Measurements from ENCODE around the gene PCBD1.

DNA sequence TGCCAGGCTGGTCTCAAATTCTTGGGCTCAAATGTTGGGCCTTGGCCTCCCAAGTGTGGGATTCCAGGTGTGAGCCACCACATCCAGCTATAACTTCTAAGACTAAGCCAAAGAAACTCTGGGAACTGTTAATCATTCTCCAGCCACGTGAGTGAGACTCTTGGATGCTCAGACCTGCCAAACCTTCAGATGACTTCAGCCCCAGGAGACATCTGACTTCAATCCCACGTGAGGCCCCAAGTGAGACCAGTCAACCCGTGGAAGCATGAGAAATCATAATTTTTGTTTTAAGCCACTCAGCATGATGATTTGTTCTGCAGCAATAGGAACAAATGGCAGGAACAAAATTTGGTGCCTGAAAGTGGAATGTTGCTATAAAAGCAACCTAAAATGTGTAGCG, 4.3 kb upstream of the PCBD1 start:
- TF ChIP-seq, protein P1, sequence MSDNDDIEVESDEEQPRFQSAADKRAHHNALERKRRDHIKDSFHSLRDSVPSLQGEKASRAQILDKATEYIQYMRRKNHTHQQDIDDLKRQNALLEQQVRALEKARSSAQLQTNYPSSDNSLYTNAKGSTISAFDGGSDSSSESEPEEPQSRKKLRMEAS (IDR thresholded peaks at IDR 0.05), result no peak
- TF ChIP-seq ZBTB7A (IDR thresholded peaks at IDR 0.05; ENCODE audit: low read depth), result no peak
